NCI-H2227 treated with DMSO at 0.1 percent for 48 hours (cell line): Measurements from ENCODE around the gene DDAH1.
A peak's percentile ranks its signal among the peaks of the same experiment; 100 is the strongest.

Source experiments
- DNase-seq: peaks from one replicate; lab custom pipeline; 2025; lab: John Stamatoyannopoulos, UW

DDAH1 gene

GRCh38 chr1:85303440-85304162, 161.4 kb downstream of the DDAH1 start:
- DNase-seq: no peak

- no peak for DNase-seq
Measured at GRCh38 chr1:85300140-85300539, 164.8 kb downstream of the DDAH1 start.

GRCh38 chr1:85297855-85298629, 166.9 kb downstream of the DDAH1 start:
- DNase-seq: no peak

- DNase-seq: no peak
Measured at GRCh38 chr1:85297538-85297854, 167.5 kb downstream of the DDAH1 start.

- no peak for DNase-seq
Measured at GRCh38 chr1:85296980-85297379, 168.0 kb downstream of the DDAH1 start.

- no peak for DNase-seq
Measured at GRCh38 chr1:85295654-85296053, 169.3 kb downstream of the DDAH1 start.

- no peak for DNase-seq
Measured at GRCh38 chr1:85295006-85295431, 169.9 kb downstream of the DDAH1 start.

- DNase-seq: no peak
Measured at GRCh38 chr1:85290826-85291225, 174.1 kb downstream of the DDAH1 start.

- no peak for DNase-seq
Measured at GRCh38 chr1:85289848-85290335, 175.1 kb downstream of the DDAH1 start.

- no peak for DNase-seq
Measured at GRCh38 chr1:85289207-85289847, 175.6 kb downstream of the DDAH1 start.

GRCh38 chr1:85284202-85284601, 180.8 kb downstream of the DDAH1 start:
- no peak for DNase-seq

- DNase-seq: no peak
Measured at GRCh38 chr1:85283475-85284199, 181.3 kb downstream of the DDAH1 start.

- no peak for DNase-seq
Measured at GRCh38 chr1:85282424-85282823, 182.5 kb downstream of the DDAH1 start.

- DNase-seq: no peak
Measured at GRCh38 chr1:85280636-85281035, 184.3 kb downstream of the DDAH1 start.

- DNase-seq: peak; percentile 36
Measured at GRCh38 chr1:85279458-85280080, 185.4 kb downstream of the DDAH1 start.

GRCh38 chr1:85278853-85279314, 186.1 kb downstream of the DDAH1 start:
- peak; percentile 14 for DNase-seq

- DNase-seq: no peak
Measured at GRCh38 chr1:85277802-85278201, 187.2 kb downstream of the DDAH1 start.

GRCh38 chr1:85276978-85277639, 187.8 kb downstream of the DDAH1 start:
- no peak for DNase-seq

GRCh38 chr1:85276215-85276977, 188.6 kb downstream of the DDAH1 start, which contains the start of gene BCL10:
TSS of gene BCL10 (minus strand) at chr1:85276632. CDS start at chr1:85276352, 280 bp downstream.
- peak; percentile 99 for DNase-seq

GRCh38 chr1:85275701-85276214, 189.2 kb downstream of the DDAH1 start:
- DNase-seq: no peak
